ENCODE data around the gene PGP.

PGP gene

DNA sequence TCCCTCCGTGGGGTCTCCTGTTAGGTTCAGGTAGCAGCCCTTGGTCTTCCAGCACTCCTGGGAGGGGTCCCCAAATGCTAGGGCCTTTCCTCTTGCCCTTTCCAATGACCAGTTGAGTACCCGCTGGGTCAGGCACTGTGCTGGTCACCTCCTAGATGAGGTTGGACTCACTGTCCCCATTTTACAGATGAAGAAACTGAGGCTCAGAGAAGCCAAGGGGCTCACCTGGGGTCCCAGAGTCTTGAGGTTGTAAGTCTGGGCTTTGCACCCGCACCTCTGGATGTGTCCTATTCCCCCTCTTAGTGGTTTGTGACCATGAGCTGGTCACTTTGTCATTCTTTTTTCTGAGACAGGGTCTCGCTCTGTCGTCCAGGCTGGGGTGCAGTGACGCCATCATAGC lies 16.9 kb downstream of the PGP start:
- no peak for DNase-seq

DNA sequence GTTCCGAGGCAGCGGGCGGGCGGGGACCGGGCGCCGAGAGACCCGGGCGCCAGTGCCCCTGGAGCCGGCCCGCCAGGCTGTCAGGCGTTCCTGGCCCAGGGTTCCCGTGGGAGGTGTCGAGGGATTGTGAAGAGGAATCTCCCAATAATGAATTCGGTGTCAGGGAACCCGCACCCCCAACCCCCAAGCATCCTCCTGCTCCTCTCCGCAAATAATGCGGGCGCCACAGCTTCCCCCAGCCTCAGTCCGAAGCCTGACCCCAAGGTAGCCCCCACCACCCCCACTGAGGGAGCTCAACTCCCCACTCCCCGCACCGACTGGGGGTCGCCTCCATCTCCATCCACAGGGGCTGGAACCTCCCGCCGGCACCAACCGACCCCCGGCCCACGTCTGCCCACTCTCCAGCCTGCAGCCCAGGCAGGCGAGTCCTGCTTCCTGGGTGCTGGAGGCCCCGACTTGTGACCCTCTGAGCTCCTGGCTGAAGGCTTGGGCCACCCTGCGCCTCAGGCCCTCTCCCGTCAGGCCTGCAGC lies 17.6 kb downstream of the PGP start:
- no peak for DNase-seq

DNA sequence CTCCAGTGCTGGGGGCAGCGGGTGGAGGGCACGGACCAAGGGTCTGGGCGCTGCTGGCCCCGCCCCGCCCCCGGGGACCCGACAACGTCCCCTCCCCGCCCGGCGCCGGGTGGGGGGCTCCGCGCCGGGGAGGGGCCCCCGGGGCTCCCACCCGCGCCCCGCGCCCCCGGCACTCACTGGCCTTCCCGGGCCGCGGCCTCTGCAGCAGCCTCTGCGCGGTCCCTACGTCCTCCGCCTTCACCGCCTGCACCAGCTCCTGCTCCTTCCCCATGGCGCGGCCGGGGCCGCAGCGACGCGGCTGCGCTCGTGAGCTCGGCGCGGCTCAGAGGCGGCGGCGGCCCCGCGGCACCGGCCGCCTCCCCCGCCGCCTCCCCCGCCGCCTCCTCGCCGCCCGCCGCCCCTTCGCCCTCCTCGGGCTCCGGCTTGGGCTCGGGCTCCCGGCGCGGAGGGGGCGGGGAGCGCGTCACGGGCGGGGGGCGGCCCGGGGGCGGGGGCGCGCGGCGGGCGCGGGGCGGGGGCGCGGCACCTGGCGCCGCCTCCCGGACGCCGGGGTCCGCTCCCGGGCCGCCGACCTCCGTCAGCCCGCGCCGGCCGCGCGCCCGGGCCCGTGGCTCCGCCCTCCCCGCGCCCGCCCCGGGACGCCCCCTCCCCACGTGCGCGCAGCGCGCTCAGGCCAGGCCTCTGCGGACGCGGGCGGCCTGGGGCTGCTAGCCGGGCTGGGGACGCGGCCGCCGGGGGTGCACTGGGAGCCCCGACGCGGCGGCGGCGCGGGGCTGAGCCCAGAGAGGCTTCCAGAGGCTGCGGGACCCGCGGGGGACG lies 18.3 kb downstream of the PGP start, which contains the start of gene CASKIN1:
CASKIN1 (minus strand) TSS at position 444 of the 819 bp plus-strand sequence; CDS start at position 271, 173 bp downstream.
- no peak for DNase-seq

DNA sequence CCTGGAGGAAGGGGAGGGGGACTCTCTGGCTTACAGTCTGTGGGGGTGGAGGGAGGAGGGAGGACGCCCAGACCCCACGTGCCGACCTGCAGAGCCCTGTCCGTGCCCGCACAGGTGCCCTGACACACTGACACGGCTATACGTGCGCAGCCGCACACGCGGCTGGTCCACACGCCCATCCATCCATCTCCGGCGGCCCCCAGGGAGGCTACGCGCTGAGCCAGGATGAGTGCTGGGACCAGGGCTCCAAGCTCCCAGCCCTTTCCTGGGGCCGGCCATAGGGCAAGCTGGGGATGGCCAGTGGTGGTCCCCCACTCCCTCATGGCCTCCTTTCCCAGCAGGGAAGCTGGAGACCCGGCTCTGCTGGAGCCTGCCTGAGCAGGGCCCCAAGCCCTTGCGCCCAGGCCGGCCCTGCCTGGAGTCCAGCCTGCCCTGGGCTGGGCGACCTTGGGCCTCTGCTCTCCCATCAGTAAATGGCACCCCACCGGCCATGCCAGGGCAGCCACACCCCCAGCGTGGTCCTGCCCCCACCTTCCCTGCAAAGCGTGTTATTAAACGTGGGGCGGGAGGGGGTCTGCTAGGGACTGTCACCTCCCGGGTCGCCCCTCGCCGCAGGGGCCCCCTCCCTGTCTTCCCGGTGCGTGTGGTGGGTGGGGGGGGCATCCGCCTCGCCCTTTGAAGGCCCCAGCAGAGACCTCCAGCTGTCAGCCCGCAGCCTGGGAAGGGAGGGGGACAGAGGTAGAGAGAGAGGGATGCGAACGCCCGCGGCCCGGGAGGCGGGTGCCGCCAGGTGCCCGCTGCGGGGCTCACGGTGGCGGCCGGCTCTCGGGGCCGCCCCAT lies 19.1 kb downstream of the PGP start:
- DNase-seq, result no peak

DNA sequence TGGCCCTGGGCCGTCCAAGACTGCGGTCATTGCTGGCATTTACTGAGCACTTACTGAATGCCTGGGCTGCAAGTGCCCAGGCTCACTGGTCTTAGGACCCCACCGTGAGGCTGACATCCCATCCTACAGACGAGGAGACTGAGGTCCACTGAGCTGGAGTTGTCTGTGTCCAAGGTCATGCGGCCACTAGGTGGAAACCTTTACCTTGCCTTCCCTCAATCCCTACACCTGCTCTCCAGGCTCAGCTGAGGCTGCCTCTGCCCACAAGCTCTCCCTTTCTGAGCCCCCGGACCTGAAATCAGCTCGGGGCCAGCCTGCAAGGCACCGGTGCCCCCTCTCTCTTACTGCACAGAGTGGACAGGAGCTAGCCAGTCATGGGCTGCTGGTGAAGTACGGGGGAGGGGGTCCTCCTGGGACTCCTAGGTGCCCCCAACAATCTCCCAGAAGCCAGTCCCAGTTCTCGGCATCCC lies 19.8 kb downstream of the PGP start:
- no peak for DNase-seq

DNA sequence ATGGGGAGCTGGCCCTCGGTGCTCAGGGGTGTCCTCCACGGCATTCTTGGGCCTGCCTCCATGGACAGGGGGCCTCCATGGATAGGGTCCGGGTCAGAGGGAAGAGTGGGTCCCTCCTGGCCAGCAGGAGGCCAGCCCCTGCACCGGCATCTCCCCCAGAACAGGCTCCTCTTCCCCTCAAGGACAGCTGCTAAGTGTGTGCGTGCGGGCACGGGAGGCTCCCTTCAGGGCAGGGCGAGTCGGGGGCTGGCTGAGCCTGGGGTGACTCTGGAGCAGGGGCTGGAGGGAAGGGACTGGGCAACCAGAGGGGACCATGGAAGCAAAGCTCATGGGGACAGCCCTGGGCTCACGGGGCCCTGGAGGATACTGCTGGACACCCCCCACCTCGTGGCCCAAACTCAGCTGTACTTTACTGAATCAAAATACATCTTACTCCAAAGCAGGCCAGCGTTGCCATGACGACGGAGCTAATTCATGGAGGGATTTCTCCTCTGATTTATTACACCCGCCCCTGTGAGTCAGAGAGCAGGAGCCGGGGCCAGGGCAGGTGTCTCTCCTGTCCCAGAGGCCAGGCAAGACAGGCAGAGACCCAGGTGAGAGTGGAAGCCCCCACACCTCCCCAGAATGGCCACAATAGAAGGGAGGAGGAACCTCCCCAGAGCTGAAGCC lies 20.3 kb downstream of the PGP start:
- DNase-seq, result no peak

DNA sequence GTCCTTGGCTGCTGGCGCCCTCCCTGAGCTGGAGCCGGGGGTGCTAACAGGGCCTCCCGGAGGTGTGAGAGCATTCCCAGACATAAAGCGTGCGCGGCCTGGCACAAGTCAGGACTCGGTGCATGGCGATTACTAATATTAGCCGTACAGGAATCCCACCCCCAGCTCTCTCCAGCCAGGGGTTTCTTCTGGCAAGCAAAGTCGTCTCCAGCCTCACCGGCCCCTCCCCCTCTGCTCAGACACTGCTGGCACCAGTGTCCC lies 23.3 kb downstream of the PGP start:
- no peak for DNase-seq

DNA sequence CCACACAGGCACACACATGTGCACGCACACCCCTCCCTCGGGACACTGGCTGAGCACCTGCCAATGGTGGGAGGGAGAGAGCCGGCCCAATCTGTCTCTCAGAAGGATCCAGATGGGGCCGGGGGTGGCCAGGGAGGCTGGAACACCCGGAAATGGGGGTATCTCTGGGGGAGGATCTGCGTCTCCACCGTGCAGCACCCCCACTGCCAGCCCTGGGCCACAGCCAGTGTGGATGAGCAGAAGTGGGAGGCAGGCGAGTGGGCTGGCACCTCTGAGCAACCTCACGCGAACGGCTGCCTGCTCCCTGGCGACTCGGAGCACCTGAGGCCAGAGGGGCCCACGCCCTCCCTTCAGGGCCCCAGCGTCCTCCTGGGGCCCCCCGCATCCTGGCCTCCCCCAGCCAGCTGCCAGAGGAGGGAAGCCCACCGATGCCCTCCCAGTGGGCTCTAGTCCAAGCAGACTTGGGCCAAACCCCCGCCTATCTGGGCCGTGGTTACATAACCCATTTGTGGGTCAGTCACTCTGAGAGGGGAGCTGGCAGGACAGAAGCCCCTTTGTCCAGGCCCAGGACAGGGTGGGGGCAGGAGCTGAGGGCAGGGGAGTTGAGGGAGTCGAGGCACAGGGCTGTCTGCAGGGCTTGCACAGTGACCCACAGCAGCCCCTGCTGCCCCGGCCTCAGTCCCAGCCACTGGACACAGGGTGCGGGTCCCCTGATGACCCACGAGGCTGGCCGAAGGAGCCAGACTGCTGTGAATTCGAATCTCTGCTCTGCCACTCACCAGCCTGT lies 23.8 kb downstream of the PGP start:
- DNase-seq, result no peak

DNA sequence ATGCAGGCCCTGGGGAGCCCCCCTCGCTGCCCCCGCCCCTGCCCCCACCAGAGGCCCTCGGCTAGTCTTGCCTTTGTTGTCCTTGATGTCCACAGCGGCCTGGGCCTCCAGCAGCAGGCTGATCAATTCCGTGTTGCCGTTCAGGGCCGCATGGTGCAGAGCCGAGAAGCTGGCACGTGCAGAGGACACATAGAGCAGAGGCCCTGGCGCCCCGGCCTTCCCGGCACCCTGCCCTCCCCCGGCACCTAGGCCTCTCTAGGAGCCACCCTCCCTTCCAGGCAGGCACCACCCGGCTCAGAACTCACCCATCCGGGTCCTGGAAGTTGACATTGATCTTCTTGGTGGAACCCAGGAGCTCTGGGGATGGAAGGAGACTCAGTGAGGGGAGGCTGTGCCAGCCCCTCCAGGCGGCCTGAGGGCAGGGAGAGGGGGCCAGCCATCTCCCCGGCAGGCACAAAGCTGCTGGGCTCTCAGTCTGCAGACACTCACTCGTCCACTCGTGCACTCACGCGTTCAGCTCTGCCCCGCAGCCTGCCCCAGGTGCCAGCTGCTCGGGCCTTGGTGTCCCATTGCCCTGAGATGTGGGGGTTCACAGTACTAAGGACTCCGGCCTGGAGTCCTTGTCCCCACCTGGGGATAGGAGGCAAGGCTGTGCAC lies 24.5 kb downstream of the PGP start:
- DNase-seq, result no peak

DNA sequence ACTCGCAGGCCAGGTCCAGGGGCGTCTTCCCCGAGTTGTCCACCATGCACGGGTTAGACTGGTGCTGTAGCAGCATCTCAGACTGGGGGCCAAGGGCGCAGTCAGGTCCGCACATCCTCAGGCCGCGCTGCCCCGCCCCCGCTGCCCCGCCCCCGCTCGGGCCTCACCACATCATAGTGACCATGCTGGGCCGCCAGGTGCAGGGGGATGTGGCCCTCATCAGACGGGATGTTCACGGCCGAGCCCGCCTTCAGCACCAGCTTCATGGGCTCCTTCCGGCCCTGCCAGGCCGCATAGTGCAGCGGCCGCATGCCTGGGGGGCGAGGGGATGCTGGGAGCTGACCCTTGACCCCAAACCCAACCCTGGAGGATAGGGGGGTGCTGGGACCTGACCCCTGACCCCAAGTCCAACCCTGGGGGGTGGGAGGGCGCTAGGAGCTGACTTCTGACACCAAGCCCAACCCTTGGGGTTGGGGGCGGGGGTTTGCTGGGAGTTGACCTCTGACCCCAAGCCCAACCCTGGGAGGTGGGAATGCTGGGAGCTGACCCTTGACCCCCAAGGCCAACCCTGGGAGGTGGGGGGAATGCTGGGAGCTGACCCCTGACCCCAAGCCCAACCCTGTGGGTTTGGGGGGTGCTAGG lies 25.3 kb downstream of the PGP start:
- no peak for DNase-seq

DNA sequence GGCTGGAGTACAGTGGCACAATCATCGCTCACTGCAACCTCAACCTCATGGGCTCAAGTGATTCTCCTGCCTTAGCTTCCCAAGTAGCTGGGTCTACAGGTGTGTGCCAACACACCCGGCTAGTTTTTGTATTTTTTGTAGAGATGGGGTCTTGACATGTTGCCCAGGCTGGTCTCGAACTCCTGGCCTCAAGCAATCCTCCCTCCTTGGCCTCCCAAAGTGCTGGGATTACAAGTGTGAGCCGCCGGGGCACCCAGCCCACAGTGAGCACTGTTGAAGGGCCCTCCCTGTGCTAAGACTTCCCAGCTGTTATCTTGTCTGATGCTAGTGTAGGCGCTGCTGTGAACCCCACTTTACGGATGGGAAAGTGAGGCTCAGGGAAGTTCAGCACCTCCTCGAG lies 26.2 kb downstream of the PGP start:
- no peak for DNase-seq

DNA sequence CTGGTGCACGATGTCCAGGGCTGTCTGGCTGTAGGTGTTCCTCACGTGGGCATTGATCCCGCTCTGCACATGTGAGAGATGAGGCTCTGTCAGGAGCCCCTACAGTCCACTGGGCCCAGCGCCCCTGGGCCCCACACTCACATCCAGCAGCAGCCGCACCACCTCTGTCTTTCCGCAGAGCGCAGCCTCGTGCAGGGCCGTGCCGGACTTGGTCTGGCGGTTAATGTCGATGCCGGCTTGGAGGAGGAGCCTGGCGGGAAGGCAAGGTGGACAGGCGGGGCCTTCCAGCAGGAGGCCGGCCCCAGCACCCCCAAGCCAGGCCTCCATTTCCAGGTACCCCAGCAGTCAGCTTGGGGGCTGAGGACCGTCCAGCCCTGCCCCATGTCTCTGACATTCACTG lies 27.4 kb downstream of the PGP start:
- no peak for DNase-seq

DNA sequence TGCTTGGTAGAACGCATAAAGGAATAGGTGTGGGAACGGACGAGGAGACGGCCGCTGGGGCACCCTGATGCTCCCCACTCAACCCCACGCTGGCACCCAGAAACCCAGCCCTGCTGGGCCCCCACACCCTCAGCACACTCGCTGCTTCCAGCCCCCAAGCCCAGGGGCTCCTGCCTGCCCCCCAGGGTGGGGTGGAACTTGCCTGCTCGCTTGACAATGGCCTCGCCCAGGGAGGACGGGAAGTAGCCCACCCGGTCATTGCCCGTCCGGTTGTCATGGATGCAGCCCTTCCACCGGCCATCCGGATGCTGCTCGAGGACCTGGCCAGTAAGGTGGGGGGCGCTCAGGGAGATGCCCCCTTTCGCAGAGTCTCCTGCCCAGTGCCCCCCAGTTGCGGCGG lies 28.1 kb downstream of the PGP start:
- no peak for DNase-seq

DNA sequence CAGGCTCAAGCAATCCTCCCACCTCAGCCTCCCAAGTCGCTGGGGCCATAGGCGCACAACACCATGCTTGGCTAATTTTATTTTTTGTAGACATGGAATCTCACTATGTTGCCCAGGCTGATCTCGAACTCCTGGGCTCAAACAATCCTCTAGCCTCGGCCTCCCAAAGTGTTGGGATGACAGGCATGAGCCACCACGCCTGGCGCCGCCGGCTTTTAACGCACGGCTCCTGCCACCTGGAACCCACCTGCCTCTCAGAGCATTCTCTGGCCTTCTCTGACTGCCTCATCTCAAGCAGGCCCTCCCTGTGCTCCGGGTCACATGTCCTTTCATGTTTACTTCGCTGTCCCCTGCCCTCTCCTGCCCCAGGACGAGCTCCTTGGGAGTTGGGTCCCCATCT lies 28.6 kb downstream of the PGP start:
- DNase-seq, result no peak

DNA sequence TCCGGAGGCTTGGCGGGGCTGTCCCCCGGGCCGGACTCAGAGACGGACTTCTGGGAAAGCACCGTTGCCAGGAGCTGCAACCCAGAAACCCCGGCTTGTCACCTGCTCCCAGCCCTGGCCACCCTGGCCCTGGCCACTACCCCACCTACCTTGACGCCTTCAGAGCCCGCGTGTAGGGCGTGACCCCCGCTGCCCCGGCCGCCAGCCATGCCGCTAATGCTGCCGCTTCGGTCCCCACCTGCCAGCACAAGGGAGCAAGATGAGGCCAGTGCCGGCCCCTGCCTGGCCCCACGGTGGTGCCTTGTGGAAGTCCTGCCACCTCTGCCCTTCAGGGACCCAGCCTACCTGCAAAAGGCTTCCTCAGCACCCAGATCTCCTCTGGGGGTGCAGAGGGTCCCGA lies 29.7 kb downstream of the PGP start:
- DNase-seq, result no peak

DNA sequence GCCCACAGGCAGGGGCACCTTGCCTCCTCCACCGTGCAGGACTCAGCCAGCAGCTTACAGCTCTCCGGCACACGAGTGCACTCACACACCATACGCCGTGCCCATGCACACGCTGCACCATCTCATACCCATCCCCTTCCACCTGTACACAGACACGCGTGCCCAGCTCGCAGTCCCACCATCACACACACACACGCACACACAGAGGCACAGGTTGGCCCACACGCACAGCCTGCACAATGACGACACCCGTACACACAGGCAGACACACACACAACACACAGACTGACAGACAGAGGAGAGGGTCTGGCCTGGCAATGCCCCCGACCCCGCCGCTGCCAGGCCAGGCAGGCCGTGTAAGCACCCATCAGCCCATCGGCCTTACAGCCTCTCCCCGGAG lies 30.3 kb downstream of the PGP start:
- no peak for DNase-seq

DNA sequence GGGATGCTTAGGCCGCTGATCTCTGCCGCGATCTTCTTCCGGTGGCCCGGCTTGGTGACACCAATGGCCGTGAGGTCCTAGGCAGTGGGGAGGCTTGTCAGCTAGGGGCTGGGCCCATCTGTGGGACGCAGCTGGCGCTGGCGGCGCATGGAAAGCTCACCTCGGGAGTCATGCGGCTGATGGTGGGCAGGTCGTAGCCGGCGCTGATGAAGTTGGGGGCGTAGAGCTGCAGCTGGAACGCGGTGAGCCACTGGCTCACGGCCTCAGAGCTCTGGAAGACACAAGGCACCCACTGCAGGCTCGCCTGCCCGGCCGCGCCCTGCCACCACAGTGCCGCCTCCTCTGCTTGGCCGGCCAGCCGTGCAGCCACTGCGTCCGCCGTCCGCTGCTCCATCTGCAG lies 31.0 kb downstream of the PGP start:
- no peak for DNase-seq

DNA sequence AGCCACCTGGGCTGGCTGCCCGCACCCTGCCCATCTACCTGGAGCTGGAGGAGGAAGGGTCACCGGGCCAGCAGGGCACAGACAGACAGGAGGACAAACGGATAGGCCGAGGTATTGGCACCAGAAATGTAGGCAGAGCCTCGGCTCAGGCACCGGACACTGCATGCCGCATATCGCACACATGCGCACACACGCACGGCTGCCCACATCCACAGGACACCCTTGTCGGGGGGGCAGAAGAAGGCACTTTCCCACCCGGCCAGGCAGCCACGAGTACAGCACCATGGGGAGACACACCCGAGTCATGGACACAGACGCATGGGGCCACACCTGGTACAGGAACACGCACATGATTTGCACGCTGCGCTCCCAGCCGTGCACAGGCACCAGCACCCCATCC lies 32.7 kb downstream of the PGP start:
- DNase-seq, result no peak

DNA sequence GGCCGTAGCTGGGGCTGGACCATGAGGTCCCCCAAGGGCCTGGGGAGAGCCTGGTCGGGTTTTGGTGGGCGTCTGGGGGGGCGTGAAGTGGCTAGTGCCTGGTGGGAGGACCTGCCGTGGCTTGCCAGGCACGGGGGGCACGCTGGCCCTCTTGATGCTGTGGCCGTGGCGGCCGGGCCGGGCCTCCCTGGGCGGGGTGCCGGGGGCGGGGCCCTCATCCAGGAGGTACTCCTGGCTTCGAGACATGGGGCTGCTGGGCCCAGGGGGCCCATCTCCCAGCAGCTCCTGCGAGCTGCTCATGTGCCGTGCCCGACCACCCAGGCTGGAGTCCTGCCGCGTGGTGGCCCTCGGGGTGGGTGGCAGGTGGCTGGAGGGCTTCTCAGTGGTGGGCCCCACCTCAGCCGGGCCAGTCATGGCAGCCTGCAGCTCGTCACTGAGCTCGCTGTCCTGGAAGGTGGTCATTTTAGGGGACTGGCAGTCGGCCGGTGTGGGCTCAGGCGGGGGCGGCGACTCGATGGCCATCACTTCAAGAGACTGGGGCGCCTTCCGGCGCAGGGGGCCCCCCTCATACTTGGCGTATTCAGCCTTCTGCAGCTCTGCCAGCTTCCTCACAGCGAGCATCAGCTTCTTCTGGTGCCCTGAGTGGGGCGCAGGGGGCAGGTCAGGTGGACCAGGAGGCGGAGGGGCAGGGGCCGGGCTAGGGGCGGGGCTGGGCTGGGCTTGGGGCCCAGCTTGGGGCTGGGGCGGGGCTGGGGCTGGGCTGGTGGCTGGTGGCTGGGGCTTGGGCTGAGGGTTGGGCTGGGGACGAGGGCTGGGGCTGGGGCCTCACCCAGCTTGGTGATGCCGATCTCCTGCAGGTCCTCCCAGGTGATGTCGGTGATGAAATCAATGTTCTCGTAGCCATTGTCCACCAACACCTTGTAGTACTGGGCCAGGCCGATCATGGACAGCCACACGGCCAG lies 33.4 kb downstream of the PGP start:
- no peak for DNase-seq

DNA sequence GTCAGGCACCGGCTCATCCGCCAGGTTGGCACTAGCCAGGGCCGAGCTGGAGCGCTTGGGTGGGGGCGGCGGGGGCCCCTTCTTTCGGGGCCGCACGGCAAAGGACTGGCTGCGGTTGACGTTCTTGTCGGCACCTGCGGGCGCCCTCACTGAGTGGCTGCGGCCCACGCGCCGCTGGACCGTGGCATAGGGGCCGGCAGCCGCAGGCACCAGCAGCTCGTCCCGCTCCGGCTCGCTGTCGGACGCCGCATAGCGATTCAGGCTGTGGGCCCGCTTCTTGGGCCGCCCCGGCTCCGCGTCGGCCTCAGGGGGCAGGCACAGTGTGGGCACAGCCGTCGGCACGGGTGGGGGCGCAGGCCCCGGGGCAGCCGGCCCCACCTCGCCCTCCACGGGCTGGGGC lies 34.2 kb downstream of the PGP start:
- no peak for DNase-seq

Data from femur (tissue), 1 donor.